RWPE2 (cell line): ENCODE results near the gene ASPG.

ENCODE experiments used
- ATAC-seq: fragments of 200-7000 bp; cut with Tn5 transposase; 3 replicates; pipeline ENCODE4 v1.9.1; 2021; ENCODE audit warnings: low read depth
- DNase-seq: peaks from one replicate; pipeline ENCODE4 v3.0.0-alpha.2; 2020; ENCODE audit warnings: low spot score
- H3K27ac ChIP-seq: fragments of 450-650 bp; 2 replicates; pipeline ENCODE4 v1.5.1; 2017; ENCODE audit warnings: mild to moderate bottlenecking; ENCODE audit not compliant: poor library complexity, severe bottlenecking
- H3K27me3 ChIP-seq: fragments of 250-450 bp; sonication (Bioruptor Pico); 2 replicates; pipeline ENCODE4 v1.5.1; 2021; ENCODE audit warnings: mild to moderate bottlenecking, moderate library complexity; ENCODE audit not compliant: insufficient read depth, poor library complexity, severe bottlenecking
- H3K36me3 ChIP-seq: fragments of 250-450 bp; sonication (Bioruptor Pico); 2 replicates; pipeline ENCODE4 v1.5.1; 2020; ENCODE audit warnings: low read depth, mild to moderate bottlenecking, moderate library complexity
- H3K4me1 ChIP-seq: fragments of 250-450 bp; sonication (Bioruptor Pico); 2 replicates; pipeline ENCODE4 v1.5.1; 2021; ENCODE audit warnings: mild to moderate bottlenecking, moderate library complexity; ENCODE audit not compliant: insufficient read depth, poor library complexity, severe bottlenecking
- H3K4me3 ChIP-seq: fragments of 250-450 bp; sonication (Bioruptor Pico); 2 replicates; pipeline ENCODE4 v1.5.1; 2021; ENCODE audit warnings: mild to moderate bottlenecking, moderate library complexity; ENCODE audit not compliant: severe bottlenecking
- H3K9me3 ChIP-seq: fragments of 250-450 bp; sonication (Bioruptor Pico); 2 replicates; pipeline ENCODE4 v1.5.1; 2021; ENCODE audit warnings: mild to moderate bottlenecking, moderate library complexity; ENCODE audit not compliant: severe bottlenecking
- CTCF ChIP-seq: fragments of 450-650 bp; IDR thresholded peaks from one replicate; pipeline ENCODE4 v1.5.1; 2017; ENCODE audit warnings: mild to moderate bottlenecking, moderate library complexity; ENCODE audit not compliant: poor library complexity, severe bottlenecking

ASPG gene

GRCh38 chr14:104150136-104151025 is 64.9 kb downstream of the ASPG start:
- TF ChIP-seq CTCF = no peak
- no peaks in the 10 kb centered on the region for H3K27me3 ChIP-seq
- H3K27ac ChIP-seq = no peak overlapping the region
- DNase-seq (no peak), ATAC-seq (no peak)
- H3K9me3 ChIP-seq = no peaks in the 10 kb centered on the region
- H3K4me1 ChIP-seq = no peaks in the 10 kb centered on the region
- H3K4me3 ChIP-seq = no peak overlapping the region
- H3K36me3 ChIP-seq = no peaks in the 10 kb centered on the region

- Histone ChIP-seq H3K4me1 (no peaks in the 10 kb centered on the region), H3K27ac (no peak overlapping the region)
Measured at GRCh38 chr14:104151026-104151381, 65.5 kb downstream of the ASPG start.

GRCh38 chr14:104151566-104152245 is 66.2 kb downstream of the ASPG start:
- Histone ChIP-seq H3K4me1 (no peaks in the 10 kb centered on the region), H3K4me3 (no peak overlapping the region), H3K27me3 (no peaks in the 10 kb centered on the region), H3K36me3 (no peaks in the 10 kb centered on the region), H3K9me3 (no peaks in the 10 kb centered on the region), H3K27ac (no peak overlapping the region)
- no peak for TF ChIP-seq CTCF
- no peak for ATAC-seq
- DNase-seq = no peak

More at GRCh38 chr14:104151026-104151381, 65.5 kb downstream of the ASPG start:
- TF ChIP-seq CTCF = no peak
- Histone ChIP-seq H3K27me3 (no peaks in the 10 kb centered on the region), H3K36me3 (no peaks in the 10 kb centered on the region), H3K9me3 (no peaks in the 10 kb centered on the region), H3K4me3 (no peak overlapping the region)
- ATAC-seq (no peak), DNase-seq (no peak)

- Histone ChIP-seq H3K4me3 (no peak overlapping the region), H3K36me3 (no peaks in the 10 kb centered on the region), H3K27me3 (no peaks in the 10 kb centered on the region), H3K27ac (no peak overlapping the region), H3K9me3 (no peaks in the 10 kb centered on the region), H3K4me1 (no peaks in the 10 kb centered on the region)
- no peak for TF ChIP-seq CTCF
- DNase-seq (no peak), ATAC-seq (no peak)
Measured at GRCh38 chr14:104152246-104152575, 66.7 kb downstream of the ASPG start.
